NB4 (cell line): ENCODE data around the gene NEO1.

Experiments
- CTCF ChIP-seq: IDR thresholded peaks from one replicate; pipeline ENCODE4 v1.5.1; 2012; ENCODE audit warnings: low read depth, low read length
- POLR2A ChIP-seq: IDR thresholded peaks from 2 replicates; pipeline ENCODE4 v1.6.1; 2011; ENCODE audit warnings: mild to moderate bottlenecking; ENCODE audit not compliant: insufficient read length; ENCODE audit errors: extremely low read depth

GRCh38 chr15:73287019-73287418, 234.8 kb downstream of the NEO1 start:
- TF ChIP-seq POLR2A (no peak), CTCF (no peak)
